NT2/D1 (cell line): ENCODE data around the gene SLC6A16.
"Not testable (repeated sequence)": the region's sequence is repeated elsewhere in the genome, so short reads cannot be mapped to it uniquely, and the experiment has no call there.

Experiments
- DNase-seq: peaks from one replicate; pipeline ENCODE4 v3.0.0-alpha.2; 2011; ENCODE audit warnings: low read depth, low spot score
- H3K27me3 ChIP-seq: 2 replicates; pipeline ENCODE4 v1.6.0; 2011; ENCODE audit warnings: mild to moderate bottlenecking; ENCODE audit not compliant: insufficient read length, insufficient read depth
- H3K36me3 ChIP-seq: 2 replicates; pipeline ENCODE4 v1.6.1; 2011; ENCODE audit warnings: mild to moderate bottlenecking, low read length, mixed read lengths; ENCODE audit not compliant: insufficient read depth, insufficient read length
- H3K4me1 ChIP-seq: 2 replicates; pipeline ENCODE4 v1.5.1; 2011; ENCODE audit not compliant: insufficient read depth, insufficient read length
- H3K4me3 ChIP-seq: 2 replicates; pipeline ENCODE4 v1.5.1; 2011; ENCODE audit warnings: low read depth; ENCODE audit not compliant: insufficient read length
- H3K9ac ChIP-seq: 2 replicates; pipeline ENCODE4 v1.6.0; 2011; ENCODE audit warnings: low read depth; ENCODE audit not compliant: insufficient read length
- H3K9me3 ChIP-seq: 2 replicates; pipeline ENCODE4 v1.5.1; 2011; ENCODE audit warnings: mild to moderate bottlenecking, low read length; ENCODE audit not compliant: insufficient read depth
- SUZ12 ChIP-seq: IDR thresholded peaks from 2 replicates; pipeline ENCODE4 v1.6.1; 2011; ENCODE audit not compliant: insufficient read length, insufficient read depth; ENCODE audit errors: extremely low read depth
- YY1 ChIP-seq: IDR thresholded peaks from 2 replicates; pipeline ENCODE4 v1.6.1; 2011; ENCODE audit not compliant: insufficient read length, insufficient read depth
- ZNF274 ChIP-seq: IDR thresholded peaks from 2 replicates; pipeline ENCODE4 v1.6.1; 2011; ENCODE audit warnings: mild to moderate bottlenecking, low read depth, low read length

The SLC6A16 gene

GRCh38 chr19:49301165-49301865, 23.7 kb downstream of the SLC6A16 start:
- DNase-seq, result peak; percentile 55
- peaks cover 5% of the 10 kb centered on the region for H3K4me1 ChIP-seq

GRCh38 chr19:49298653-49299052, 26.3 kb downstream of the SLC6A16 start:
- H3K27me3 ChIP-seq, H3K4me3 ChIP-seq, H3K9ac ChIP-seq, DNase-seq, H3K9me3 ChIP-seq, H3K4me1 ChIP-seq, H3K36me3 ChIP-seq: not testable (repeated sequence)

More at GRCh38 chr19:49301165-49301865, 23.7 kb downstream of the SLC6A16 start:
- H3K9ac ChIP-seq, result no peak overlapping the region
- H3K4me3 ChIP-seq, result no peak overlapping the region
- no peaks in the 10 kb centered on the region for H3K9me3 ChIP-seq
- H3K27me3 ChIP-seq, result no peaks in the 10 kb centered on the region
- peaks cover 5% of the 10 kb centered on the region for H3K36me3 ChIP-seq
- TF ChIP-seq ZNF274, result no peak
- TF ChIP-seq SUZ12, result no peak
- no peak for TF ChIP-seq YY1

- peaks cover 5% of the 10 kb centered on the region for H3K4me1 ChIP-seq
- TF ChIP-seq YY1 (no peak), SUZ12 (no peak), ZNF274 (no peak)
- H3K27me3 ChIP-seq, result no peaks in the 10 kb centered on the region
- DNase-seq, result no peak
- no peak overlapping the region for H3K4me3 ChIP-seq
- H3K36me3 ChIP-seq, result peaks cover 7% of the 10 kb centered on the region
- H3K9me3 ChIP-seq, result no peaks in the 10 kb centered on the region
- H3K9ac ChIP-seq, result no peak overlapping the region
Measured at GRCh38 chr19:49297403-49297802, 27.6 kb downstream of the SLC6A16 start.

GRCh38 chr19:49295208-49295880, 29.6 kb downstream of the SLC6A16 start:
- no peaks in the 10 kb centered on the region for H3K27me3 ChIP-seq
- no peak overlapping the region for H3K9ac ChIP-seq
- H3K36me3 ChIP-seq, result peaks cover 7% of the 10 kb centered on the region
- DNase-seq, result no peak
- TF ChIP-seq YY1 (no peak), SUZ12 (no peak), ZNF274 (no peak)
- H3K9me3 ChIP-seq, result no peaks in the 10 kb centered on the region
- no peak overlapping the region for H3K4me3 ChIP-seq
- H3K4me1 ChIP-seq, result no peaks in the 10 kb centered on the region

- Histone ChIP-seq H3K9ac (no peak overlapping the region), H3K4me1 (no peaks in the 10 kb centered on the region), H3K9me3 (no peaks in the 10 kb centered on the region), H3K27me3 (no peaks in the 10 kb centered on the region), H3K4me3 (no peak overlapping the region), H3K36me3 (peaks cover 7% of the 10 kb centered on the region)
- no peak for DNase-seq
- TF ChIP-seq ZNF274, result no peak
- no peak for TF ChIP-seq SUZ12
- TF ChIP-seq YY1, result no peak
Measured at GRCh38 chr19:49294401-49294800, 30.6 kb downstream of the SLC6A16 start.

- H3K4me1 ChIP-seq, result no peaks in the 10 kb centered on the region
Measured at GRCh38 chr19:49290517-49290916, 34.5 kb downstream of the SLC6A16 start.

GRCh38 chr19:49289286-49289685, 35.7 kb downstream of the SLC6A16 start:
- not testable (repeated sequence) for H3K36me3 ChIP-seq, H3K27me3 ChIP-seq, H3K9ac ChIP-seq, H3K4me1 ChIP-seq, DNase-seq, H3K4me3 ChIP-seq
- peaks cover 15% of the 10 kb centered on the region; the same call in 1 of the 2 replicates for H3K9me3 ChIP-seq

More at GRCh38 chr19:49290517-49290916, 34.5 kb downstream of the SLC6A16 start:
- DNase-seq, result no peak
- no peak overlapping the region for H3K9ac ChIP-seq
- TF ChIP-seq YY1, result no peak
- no peak for TF ChIP-seq SUZ12
- TF ChIP-seq ZNF274, result no peak
- no peaks in the 10 kb centered on the region for H3K27me3 ChIP-seq
- no peak overlapping the region for H3K4me3 ChIP-seq
- H3K36me3 ChIP-seq, result peaks cover 7% of the 10 kb centered on the region
- peaks cover 15% of the 10 kb centered on the region; the same call in 1 of the 2 replicates for H3K9me3 ChIP-seq

GRCh38 chr19:49288205-49288604, 36.8 kb downstream of the SLC6A16 start:
- H3K36me3 ChIP-seq, H3K4me1 ChIP-seq, DNase-seq, H3K4me3 ChIP-seq, H3K9ac ChIP-seq, H3K27me3 ChIP-seq: not testable (repeated sequence)
- H3K9me3 ChIP-seq, result peaks cover 15% of the 10 kb centered on the region; the same call in 1 of the 2 replicates
